Activated naive CD4-positive, alpha-beta T cell treated with anti-CD3 and anti-CD28 coated beads, Interleukin-2, amount 50 U/mL, for 72 hours (primary cell): ENCODE data around the gene HERC2. TPM values are rescaled to one million over a fixed set of nuclear protein-coding genes. Genes with fewer than 3 reads are reported as not detected.
"Not testable (repeated sequence)": the region's sequence is repeated elsewhere in the genome, so short reads cannot be mapped to it uniquely, and the experiment has no call there.

ENCODE experiments used
- ATAC-seq, 2 donors: fragments of 150-1000 bp; cut with Tn5 transposase; 2 replicates each; pipeline ENCODE4 v1.10.0; 2021; ENCODE audit warnings: mild to moderate bottlenecking in 2 of 2, moderate library complexity in 2 of 2
- DNase-seq, 2 donors: peaks; one replicate each; pipeline ENCODE4 v3.0.0; 2021 to 2022; ENCODE audit warnings: low spot score in 2 of 2
- H3K27ac Mint-ChIP-seq, 2 donors: one replicate each; pipeline ENCODE4 v1.8.0; 2022; ENCODE audit warnings: mild to moderate bottlenecking in 2 of 2, mixed read lengths in 2 of 2
- H3K36me3 Mint-ChIP-seq, 2 donors: one replicate each; pipeline ENCODE4 v1.8.0; 2022; ENCODE audit warnings: mixed read lengths in 2 of 2
- H3K9me3 Mint-ChIP-seq, 2 donors: one replicate each; pipeline ENCODE4 v1.8.0; 2022; ENCODE audit warnings: mixed read lengths in 2 of 2
- total RNA-seq, 2 donors: library from RNA; stranded (reverse); gene quantifications; one replicate each; pipeline ENCODE4 v1.2.3, GENCODE V29; 2022

The HERC2 gene
- total RNA-seq, 2 donors from 2014 or later, result 27.5 to 36.4 TPM

GRCh38 chr15:28181366-28181765 lies 140.6 kb downstream of the HERC2 start:
- peak overlapping the region in 1 of 2 donors; percentile 39 for H3K27ac Mint-ChIP-seq
- H3K36me3 Mint-ChIP-seq, result peaks cover 0 to 7% of the 10 kb centered on the region in 2 donors
- no peak for DNase-seq
- H3K9me3 Mint-ChIP-seq, result no peaks in the 10 kb centered on the region
- no peak for ATAC-seq

GRCh38 chr15:28179270-28179669 lies 142.7 kb downstream of the HERC2 start:
- no peak for DNase-seq
- Mint-ChIP-seq H3K9me3 (no peaks in the 10 kb centered on the region), H3K36me3 (peaks cover 5 to 8% of the 10 kb centered on the region in 2 donors), H3K27ac (no peak overlapping the region)
- ATAC-seq, result no peak

- no peak for DNase-seq
- no peak overlapping the region for H3K27ac Mint-ChIP-seq
- no peaks in the 10 kb centered on the region for H3K9me3 Mint-ChIP-seq
- H3K36me3 Mint-ChIP-seq, result peaks cover 5 to 11% of the 10 kb centered on the region in 2 donors
- no peak for ATAC-seq
These were observed 143.3 kb downstream of the HERC2 start for GRCh38 chr15:28178727-28179126.

- ATAC-seq (no peak), DNase-seq (no peak)
- no peak overlapping the region for H3K27ac Mint-ChIP-seq
- H3K36me3 Mint-ChIP-seq, result peaks cover 5 to 16% of the 10 kb centered on the region in 2 donors
- H3K9me3 Mint-ChIP-seq, result no peaks in the 10 kb centered on the region
These were observed 143.7 kb downstream of the HERC2 start for GRCh38 chr15:28178290-28178689.

GRCh38 chr15:28169366-28169765 lies 152.6 kb downstream of the HERC2 start:
- no peak overlapping the region for H3K27ac Mint-ChIP-seq
- DNase-seq (no peak), ATAC-seq (no peak)
- H3K9me3 Mint-ChIP-seq, result no peaks in the 10 kb centered on the region
- H3K36me3 Mint-ChIP-seq, result peaks cover 27 to 29% of the 10 kb centered on the region in 2 donors

- not testable (repeated sequence) for DNase-seq, ATAC-seq, H3K9me3 Mint-ChIP-seq
- Mint-ChIP-seq H3K36me3 (peaks cover 27 to 33% of the 10 kb centered on the region in 2 donors), H3K27ac (peak overlapping the region in 1 of 2 donors; percentile 38)
These were observed 153.4 kb downstream of the HERC2 start for GRCh38 chr15:28168405-28169121.

GRCh38 chr15:28167042-28167441 lies 154.9 kb downstream of the HERC2 start:
- Mint-ChIP-seq H3K9me3 (no peaks in the 10 kb centered on the region), H3K36me3 (peaks cover 27 to 38% of the 10 kb centered on the region in 2 donors), H3K27ac (no peak overlapping the region)
- DNase-seq (no peak), ATAC-seq (no peak)

GRCh38 chr15:28165791-28166190 lies 156.2 kb downstream of the HERC2 start:
- peaks cover 30 to 35% of the 10 kb centered on the region in 2 donors for H3K36me3 Mint-ChIP-seq

GRCh38 chr15:28164876-28165275 lies 157.1 kb downstream of the HERC2 start:
- H3K9me3 Mint-ChIP-seq, result no peaks in the 10 kb centered on the region
- DNase-seq, result no peak
- peaks cover 36 to 41% of the 10 kb centered on the region in 2 donors for H3K36me3 Mint-ChIP-seq
- H3K27ac Mint-ChIP-seq, result no peak overlapping the region
- no peak for ATAC-seq

More at GRCh38 chr15:28165791-28166190, 156.2 kb downstream of the HERC2 start:
- ATAC-seq (no peak), DNase-seq (no peak)
- Mint-ChIP-seq H3K27ac (no peak overlapping the region), H3K9me3 (no peaks in the 10 kb centered on the region)

GRCh38 chr15:28154283-28154682 lies 167.7 kb downstream of the HERC2 start:
- peaks cover 29 to 31% of the 10 kb centered on the region in 2 donors for H3K36me3 Mint-ChIP-seq
- no peak overlapping the region for H3K27ac Mint-ChIP-seq
- DNase-seq, result no peak
- H3K9me3 Mint-ChIP-seq, result peaks cover 20 to 23% of the 10 kb centered on the region in 2 donors
- no peak for ATAC-seq

GRCh38 chr15:28153492-28154119 lies 168.4 kb downstream of the HERC2 start:
- DNase-seq (no peak), ATAC-seq (no peak)
- Mint-ChIP-seq H3K27ac (no peak overlapping the region), H3K36me3 (peaks cover 35 to 36% of the 10 kb centered on the region in 2 donors), H3K9me3 (peaks cover 23 to 26% of the 10 kb centered on the region in 2 donors)

GRCh38 chr15:28152538-28152923 lies 169.4 kb downstream of the HERC2 start:
- not testable (repeated sequence) for H3K27ac Mint-ChIP-seq, DNase-seq, ATAC-seq
- Mint-ChIP-seq H3K9me3 (peaks cover 20 to 24% of the 10 kb centered on the region in 2 donors), H3K36me3 (peaks cover 33 to 38% of the 10 kb centered on the region in 2 donors)

GRCh38 chr15:28151864-28152537 lies 170.0 kb downstream of the HERC2 start:
- peaks cover 17 to 20% of the 10 kb centered on the region in 2 donors for H3K9me3 Mint-ChIP-seq
- peaks cover 28 to 37% of the 10 kb centered on the region in 2 donors for H3K36me3 Mint-ChIP-seq
- DNase-seq, H3K27ac Mint-ChIP-seq: not testable (repeated sequence)
- ATAC-seq, result peak; percentile 41 to 49

GRCh38 chr15:28147801-28148200 lies 174.2 kb downstream of the HERC2 start:
- H3K36me3 Mint-ChIP-seq, result peaks cover 28 to 62% of the 10 kb centered on the region in 2 donors
- peak overlapping the region in 1 of 2 donors; percentile 79 for H3K27ac Mint-ChIP-seq
- no peak for DNase-seq
- ATAC-seq, result no peak
- H3K9me3 Mint-ChIP-seq, result peaks cover 17 to 20% of the 10 kb centered on the region in 2 donors

- H3K36me3 Mint-ChIP-seq, result peaks cover 19 to 58% of the 10 kb centered on the region in 2 donors
- DNase-seq, H3K27ac Mint-ChIP-seq, ATAC-seq: not testable (repeated sequence)
- H3K9me3 Mint-ChIP-seq, result peaks cover 14 to 18% of the 10 kb centered on the region in 2 donors
These were observed 176.6 kb downstream of the HERC2 start for GRCh38 chr15:28145419-28145818.

- no peaks in the 10 kb centered on the region for H3K9me3 Mint-ChIP-seq
These were observed 181.9 kb downstream of the HERC2 start for GRCh38 chr15:28140062-28140461.

More at GRCh38 chr15:28140062-28140461, 181.9 kb downstream of the HERC2 start:
- ATAC-seq (no peak), DNase-seq (no peak)
- peaks cover 12 to 27% of the 10 kb centered on the region in 2 donors for H3K36me3 Mint-ChIP-seq
- no peak overlapping the region for H3K27ac Mint-ChIP-seq
